IPS-18c (cell line): ENCODE data around the gene ICE1.

Experiments
- H3K4me3 ChIP-seq: 2 replicates; pipeline ENCODE4 v1.7.0; 2013; ENCODE audit warnings: low read depth, mild to moderate bottlenecking, low read length, moderate library complexity; ENCODE audit not compliant: insufficient read depth
- H3K9me3 ChIP-seq: one replicate; pipeline ENCODE4 v1.6.1; 2013; ENCODE audit warnings: mild to moderate bottlenecking, low read length, moderate library complexity; ENCODE audit not compliant: control insufficient read depth, insufficient read depth

ICE1 gene, protein sequence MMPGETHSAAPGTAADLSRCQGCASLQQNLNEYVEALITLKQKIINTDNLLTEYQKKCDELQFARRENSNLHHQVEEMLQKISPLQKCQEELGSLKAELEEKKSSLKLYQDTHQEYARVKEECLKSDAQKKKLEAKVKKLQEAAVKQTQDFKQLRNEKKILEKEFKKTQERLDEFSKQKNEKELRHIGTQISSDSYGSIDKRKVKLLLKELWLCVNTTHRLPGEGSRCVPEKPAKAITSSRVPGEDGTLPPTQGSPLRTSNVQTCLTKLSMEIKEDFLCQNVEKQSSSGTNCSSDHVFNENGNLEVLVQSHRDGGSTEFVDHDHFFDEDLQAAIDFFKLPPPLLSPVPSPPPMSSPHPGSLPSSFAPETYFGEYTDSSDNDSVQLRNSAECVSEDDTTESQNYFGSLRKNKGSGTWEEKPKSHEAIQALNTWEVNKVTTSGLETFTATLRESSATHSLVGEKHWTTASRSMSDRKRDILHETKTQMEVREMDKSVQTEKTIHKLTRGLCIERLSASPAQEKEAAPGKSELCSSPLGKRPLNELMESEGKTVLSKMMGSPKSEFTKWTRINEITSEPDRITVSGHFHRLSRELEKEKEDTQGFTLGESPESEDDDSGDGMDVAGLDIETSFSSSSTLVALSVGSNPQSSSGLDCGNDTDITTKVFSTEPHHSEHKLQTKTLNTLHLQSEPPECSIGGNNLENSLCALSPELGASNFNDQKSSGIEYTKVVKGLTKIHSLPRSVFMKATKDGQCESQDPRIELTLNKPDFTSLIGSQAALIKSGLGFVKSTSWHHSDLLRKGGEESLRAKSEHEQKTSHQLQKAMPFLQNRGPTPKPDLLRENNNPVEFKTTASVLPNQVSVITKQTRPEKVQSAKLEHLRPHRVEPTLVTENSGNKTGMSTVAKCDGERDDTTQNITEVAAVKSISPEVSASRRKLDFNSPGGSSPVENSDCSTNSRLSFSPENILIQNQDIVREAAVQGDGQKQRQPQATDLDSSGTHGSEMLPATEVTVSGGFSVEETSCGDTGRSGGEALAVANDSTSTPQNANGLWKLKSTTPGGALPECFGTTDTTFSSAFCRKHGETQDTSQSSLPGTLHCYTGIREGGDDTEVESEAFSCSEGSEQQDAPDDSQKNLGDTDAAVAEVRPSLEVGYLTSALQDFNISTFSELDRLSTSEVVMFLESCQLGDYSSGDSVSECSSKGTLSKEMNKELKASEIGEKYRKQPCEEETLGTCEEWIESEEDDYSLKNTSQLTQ (N-terminal part only)

DNA sequence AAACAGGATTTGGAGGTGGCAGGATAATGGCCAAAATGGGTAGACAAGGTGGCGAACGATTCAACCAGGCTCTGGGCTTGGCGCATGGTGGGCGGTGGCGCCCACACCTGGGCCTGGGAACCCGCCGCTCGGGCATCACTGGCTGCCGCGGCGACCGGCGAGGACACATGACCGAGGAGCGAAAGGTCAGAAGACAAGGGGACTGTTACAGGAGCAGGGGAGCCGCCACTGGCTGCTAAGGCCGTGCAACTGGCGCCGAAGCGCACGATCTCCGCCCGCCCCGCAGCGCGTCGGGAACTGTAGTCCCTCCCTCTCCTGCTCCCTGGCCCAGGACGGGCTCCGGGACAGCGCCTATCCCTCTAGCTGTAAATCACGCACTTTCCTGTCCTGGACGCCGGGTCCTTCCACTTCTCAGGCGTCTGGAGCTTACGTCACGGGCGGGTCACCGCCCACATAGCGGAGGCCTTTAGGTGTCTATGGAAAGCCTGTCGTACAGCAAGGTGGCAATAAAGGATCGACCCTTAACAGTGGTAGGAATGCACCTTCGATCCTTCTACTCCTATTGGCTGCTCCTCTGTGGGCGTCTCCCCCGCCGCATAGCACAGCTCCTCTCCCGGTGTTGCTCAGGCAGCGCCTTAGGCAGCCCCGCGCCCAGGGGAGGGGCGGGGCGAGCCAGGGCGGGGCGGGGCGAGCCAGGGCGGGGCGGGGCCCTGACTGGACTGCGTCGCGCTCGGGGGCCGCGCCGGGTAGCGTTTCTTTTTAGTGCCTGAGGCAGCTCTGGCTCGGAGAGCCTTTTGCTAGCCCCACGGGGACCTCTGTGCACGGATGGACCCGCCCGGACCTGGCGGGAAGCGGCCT is at the start of gene ICE1:
TSS of gene ICE1 (plus strand) at position 717 of the 858 bp plus-strand sequence. CDS start 239 bp downstream, outside the sequence.
- no peaks in the 10 kb centered on the region for H3K9me3 ChIP-seq
- H3K4me3 ChIP-seq: peak within 1 kb of the TSS; percentile 87

DNA sequence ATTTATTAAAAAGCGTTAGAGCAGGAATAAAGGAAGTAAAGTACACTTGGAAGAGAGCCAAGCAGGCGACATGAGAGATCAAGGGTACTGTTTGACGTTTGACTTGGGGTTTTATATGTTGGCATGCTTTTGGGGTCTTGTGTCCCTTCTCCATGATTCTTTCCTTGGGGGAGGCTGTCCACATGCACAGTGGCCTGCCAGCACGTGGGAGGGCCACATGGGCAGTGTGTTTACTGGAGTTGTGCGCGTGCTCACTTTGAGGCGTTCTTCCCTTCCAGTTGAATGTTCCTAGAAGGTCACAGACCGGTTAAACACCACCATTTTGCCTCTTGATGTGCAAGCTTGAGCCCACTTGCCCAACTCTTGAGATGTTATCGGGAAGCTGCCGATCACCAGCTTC is 49.5 kb upstream of the ICE1 start:
- peaks cover 2% of the 10 kb centered on the region for H3K9me3 ChIP-seq

DNA sequence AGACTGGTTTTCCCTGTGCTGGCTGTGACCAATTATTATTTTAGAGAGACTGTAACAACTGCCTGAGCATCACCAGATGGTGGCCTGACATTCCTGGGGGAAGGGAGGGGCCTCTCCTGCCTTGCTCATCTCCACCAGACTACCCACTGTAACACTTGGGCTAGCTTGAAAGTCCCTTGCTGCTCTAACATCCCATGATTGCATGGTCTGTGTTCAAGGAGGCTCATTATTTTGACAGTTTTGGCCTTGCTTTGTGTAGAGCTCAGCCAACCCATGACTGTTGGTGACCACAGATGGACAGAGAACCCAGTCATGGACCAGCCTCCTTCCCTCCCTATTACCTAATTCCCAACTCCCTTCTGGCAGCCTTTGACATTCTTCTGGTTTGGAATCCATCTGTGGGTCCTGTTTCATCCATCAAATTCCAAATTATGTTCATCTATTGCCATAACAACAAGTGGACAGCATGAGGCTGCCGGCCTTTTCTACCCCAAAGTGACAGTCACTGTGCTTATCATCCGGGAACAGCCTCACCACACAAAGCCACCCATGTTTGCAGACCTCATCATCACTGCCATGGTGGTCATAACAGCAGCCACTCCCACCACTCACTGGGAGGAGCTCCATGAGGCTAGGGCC is 49.0 kb upstream of the ICE1 start:
- Histone ChIP-seq H3K4me3 (no peak overlapping the region), H3K9me3 (peaks cover 2% of the 10 kb centered on the region)

More for the DNA sequence above, 49.5 kb upstream of the ICE1 start:
- H3K4me3 ChIP-seq: no peak overlapping the region

GRCh38 chr5:5374009-5374715 is 48.3 kb upstream of the ICE1 start:
- Histone ChIP-seq H3K9me3 (peaks cover 2% of the 10 kb centered on the region), H3K4me3 (no peak overlapping the region)

DNA sequence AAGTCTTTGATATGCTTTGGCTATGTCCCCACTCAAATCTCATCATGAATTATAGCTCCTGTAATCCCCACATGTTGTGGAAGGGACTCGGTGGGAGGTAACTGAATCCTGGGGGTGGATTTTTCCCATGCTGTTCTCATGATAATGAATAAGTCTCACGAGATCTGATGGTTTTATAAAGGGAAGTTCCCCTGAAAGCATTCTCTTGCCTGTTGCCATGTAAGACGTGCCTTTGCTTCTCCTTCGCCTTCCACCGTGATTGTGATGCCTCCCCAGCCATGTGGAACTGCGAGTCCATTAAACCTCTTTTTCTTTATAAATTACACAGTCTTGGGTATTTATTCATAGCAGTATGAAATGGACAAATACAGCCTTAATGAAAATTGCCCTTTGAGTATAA is 44.7 kb upstream of the ICE1 start:
- peaks cover 2% of the 10 kb centered on the region for H3K9me3 ChIP-seq
- H3K4me3 ChIP-seq: no peak overlapping the region

GRCh38 chr5:5378531-5378930 is 43.9 kb upstream of the ICE1 start:
- H3K4me3 ChIP-seq: no peak overlapping the region
- peaks cover under 1% of the 10 kb centered on the region for H3K9me3 ChIP-seq

DNA sequence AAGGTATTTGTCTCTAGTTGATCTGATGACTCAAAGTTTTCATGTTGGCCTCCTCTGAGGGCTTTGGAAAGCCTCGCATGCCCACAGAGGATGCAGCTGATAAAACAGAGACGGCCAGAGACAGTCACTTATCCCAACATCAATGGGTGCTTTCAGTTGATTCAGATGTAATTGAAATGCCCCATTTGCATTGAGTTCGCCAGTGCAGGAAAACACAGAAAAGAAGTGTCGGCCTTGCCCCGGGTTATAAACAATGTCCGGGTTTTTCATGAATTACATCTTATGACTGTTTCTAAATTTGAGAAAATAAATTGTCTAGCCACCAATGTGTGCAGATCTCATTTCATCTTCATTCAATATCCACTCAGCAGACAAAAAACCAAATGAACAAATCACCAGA is 42.2 kb upstream of the ICE1 start:
- Histone ChIP-seq H3K9me3 (no peaks in the 10 kb centered on the region), H3K4me3 (no peak overlapping the region)

DNA sequence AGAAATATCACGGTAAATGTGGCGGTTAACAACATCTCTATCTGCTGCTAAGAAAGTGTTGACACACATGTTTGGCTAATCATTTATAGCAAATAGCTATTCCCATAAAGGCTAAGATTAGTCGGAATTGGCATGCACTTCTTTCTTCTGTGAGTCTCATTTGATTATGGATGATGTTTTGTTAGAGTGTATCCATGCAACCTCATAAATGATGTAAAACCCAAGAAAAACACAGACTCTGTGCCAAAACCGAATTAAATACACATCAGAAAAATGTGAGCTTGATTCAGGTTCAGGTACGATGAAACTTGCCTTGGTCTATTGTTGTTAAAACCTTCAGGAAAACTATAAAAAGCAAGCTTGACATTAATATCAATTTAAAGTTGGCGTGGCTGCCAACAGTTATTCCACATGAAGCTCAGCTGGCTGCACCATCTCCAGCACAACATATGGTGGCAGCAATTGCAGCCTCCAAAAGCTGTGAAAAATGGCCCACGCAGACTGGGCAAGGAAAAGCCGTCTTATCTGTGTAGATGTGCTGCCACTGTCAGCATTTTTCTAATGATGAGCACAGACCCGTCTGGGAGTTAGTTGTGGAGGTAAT is 41.1 kb upstream of the ICE1 start:
- no peaks in the 10 kb centered on the region for H3K9me3 ChIP-seq
- no peak overlapping the region for H3K4me3 ChIP-seq

DNA sequence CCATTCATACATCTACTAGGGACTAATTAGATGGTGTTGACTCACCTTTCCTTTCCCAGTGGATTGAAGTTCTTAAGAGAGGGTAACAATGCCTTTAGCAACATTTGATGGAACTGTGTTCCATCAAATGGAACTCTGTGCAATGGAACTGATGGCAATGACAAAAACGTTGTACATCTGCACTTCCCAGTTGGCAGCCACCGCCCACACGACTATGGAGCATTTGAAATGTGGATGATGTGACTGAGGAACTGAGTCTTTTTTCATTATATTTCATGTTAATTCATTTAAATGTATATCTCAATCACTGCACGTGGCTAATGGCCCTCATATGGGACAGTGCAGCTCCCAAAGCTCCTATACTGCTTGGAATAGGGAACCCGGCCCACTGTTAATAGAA is 39.0 kb upstream of the ICE1 start:
- Histone ChIP-seq H3K9me3 (no peaks in the 10 kb centered on the region), H3K4me3 (no peak overlapping the region)

DNA sequence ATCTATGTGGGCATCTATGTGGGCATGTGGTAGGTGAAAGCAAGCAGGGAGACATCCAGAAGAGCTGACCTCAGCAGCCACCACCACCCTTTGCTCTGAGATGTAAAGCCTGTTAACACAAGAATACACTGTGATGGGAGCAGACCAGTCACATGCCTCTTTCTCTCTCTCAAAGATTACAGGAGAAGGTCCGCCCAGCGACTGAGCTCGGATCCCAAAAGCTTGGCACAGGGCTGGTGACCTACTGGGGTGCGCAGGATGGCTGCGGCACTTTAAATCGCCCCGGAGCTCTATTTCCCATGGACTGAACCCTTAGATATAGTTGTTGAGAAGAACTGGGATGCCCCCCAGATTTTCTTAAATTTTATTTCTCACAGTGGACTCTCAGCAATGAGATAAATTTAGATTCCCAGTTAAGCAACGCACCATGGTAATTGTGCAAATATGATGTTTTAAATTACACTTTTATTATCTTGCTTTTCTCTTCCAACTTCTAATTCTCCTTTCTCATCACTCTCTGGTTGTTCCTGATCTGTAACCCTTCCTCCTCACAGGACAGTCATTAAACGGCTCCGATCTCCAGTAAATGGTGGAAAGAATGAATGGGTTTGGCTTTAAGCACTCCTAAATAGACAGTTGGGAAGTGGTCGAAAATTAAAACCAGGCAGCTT is 37.7 kb upstream of the ICE1 start:
- Histone ChIP-seq H3K9me3 (no peaks in the 10 kb centered on the region), H3K4me3 (no peak overlapping the region)

GRCh38 chr5:5385331-5385662 is 37.2 kb upstream of the ICE1 start:
- H3K9me3 ChIP-seq: no peaks in the 10 kb centered on the region
- H3K4me3 ChIP-seq: no peak overlapping the region

DNA sequence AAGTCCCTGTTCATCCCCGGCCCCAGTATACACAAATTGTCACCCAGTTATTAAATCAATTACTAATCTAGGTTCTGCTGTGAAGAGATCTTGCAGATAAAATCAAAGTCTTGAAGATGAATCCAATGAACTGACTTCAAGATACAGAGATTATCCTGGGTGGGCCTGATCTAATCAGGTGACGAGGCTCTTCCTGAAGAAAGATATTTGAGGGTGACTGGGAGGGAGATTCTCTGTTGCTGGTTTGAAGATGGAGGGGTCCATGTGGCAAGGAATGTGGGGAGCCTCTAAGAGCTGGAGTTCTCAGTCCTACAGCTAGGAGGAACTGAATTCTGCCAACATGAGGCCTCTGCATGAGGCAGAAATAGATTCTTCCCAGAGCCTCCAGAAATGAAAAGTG is 36.1 kb upstream of the ICE1 start:
- no peak overlapping the region for H3K4me3 ChIP-seq
- no peaks in the 10 kb centered on the region for H3K9me3 ChIP-seq

GRCh38 chr5:5387192-5387591 is 35.3 kb upstream of the ICE1 start:
- H3K9me3 ChIP-seq: no peaks in the 10 kb centered on the region
- H3K4me3 ChIP-seq: no peak overlapping the region

DNA sequence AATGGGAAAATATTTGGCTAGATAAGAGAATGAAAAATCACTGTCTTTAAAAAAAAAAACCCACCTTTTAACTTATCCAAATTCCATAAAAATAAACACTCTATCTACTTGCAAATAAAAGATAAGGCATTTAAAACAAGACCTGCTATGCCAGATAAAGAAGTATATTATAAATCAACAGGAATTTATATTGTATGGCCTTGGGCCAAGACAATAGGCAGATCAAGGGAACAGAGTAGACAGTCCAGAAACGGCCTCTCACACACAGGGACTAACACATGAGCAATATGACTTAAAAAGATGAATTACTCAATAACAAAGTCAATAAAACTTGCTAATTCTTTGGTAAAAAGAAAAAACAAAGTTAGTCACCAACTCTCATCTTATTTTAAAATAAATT is 34.7 kb upstream of the ICE1 start:
- Histone ChIP-seq H3K9me3 (no peaks in the 10 kb centered on the region), H3K4me3 (no peak overlapping the region)
